Left renal cortex interstitium (tissue), 4 donors: ENCODE data around the gene USE1. TPM values are rescaled to one million over a fixed set of nuclear protein-coding genes. Genes with fewer than 3 reads are reported as not detected.
A peak's percentile ranks its signal among the peaks of the same experiment; 100 is the strongest.
"Not testable (repeated sequence)": the region's sequence is repeated elsewhere in the genome, so short reads cannot be mapped to it uniquely, and the experiment has no call there.

ENCODE experiments used
- DNase-seq, 4 donors: peaks; one replicate each; pipeline ENCODE4 v3.0.0-alpha.2; 2013; ENCODE audit warnings: low read depth in 4 of 4, low spot score in 2 of 4, missing footprints in 1 of 4
- polyA plus RNA-seq, 4 donors: library from polyadenylated mRNA; unstranded; fragments of 120-200 nt; gene quantifications; one replicate each; pipeline ENCODE4 v1.2.1, GENCODE V29; 2013; ENCODE audit not compliant: insufficient read length in 4 of 4

USE1 gene, protein sequence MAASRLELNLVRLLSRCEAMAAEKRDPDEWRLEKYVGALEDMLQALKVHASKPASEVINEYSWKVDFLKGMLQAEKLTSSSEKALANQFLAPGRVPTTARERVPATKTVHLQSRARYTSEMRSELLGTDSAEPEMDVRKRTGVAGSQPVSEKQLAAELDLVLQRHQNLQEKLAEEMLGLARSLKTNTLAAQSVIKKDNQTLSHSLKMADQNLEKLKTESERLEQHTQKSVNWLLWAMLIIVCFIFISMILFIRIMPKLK
- polyA plus RNA-seq = 10 to 100 TPM; 27.1 to 37.3 (median 31.3) TPM

DNA sequence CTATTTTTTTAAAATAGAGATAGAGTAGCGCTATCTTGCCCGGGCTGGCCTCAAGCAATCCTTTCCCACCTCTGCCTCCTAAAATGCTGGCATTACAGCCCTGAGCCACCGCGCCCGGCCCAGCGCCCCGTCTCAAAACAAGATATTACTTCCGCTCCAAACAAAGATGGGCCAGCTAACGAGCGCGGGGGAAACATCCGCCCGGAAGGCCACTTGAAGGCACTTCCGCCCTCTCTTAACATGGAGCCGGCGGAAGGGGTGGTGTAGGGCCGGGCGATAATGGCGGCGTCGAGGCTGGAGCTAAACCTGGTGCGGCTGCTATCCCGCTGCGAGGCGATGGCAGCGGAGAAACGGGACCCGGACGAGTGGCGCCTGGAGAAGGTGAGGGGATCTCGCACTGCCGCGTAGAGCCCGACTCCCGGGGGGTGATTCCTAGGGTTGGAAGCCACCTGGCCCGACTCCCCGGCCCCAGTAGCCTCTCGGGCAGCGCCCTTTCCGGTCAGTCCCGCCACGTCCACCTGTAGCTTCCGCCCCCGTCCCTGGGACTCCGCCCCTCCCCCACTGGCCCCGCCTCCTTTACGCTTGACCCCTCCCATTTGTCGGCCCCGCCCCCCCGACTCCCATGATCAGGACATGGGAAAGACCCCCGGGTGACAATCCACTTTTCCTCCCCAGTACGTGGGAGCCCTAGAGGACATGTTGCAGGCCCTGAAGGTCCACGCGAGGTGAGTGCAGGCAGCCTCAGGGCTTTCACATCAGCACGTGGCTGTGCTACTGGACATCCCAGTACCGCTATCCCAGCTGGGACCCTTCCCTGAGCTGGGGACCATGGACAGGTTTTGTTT, at the start of gene USE1:
USE1 (plus strand) TSS at position 231 of the 845 bp plus-strand sequence; CDS start at position 280, 49 bp downstream.
- DNase-seq = peak; percentile 78 to 92 (median 86)

DNA sequence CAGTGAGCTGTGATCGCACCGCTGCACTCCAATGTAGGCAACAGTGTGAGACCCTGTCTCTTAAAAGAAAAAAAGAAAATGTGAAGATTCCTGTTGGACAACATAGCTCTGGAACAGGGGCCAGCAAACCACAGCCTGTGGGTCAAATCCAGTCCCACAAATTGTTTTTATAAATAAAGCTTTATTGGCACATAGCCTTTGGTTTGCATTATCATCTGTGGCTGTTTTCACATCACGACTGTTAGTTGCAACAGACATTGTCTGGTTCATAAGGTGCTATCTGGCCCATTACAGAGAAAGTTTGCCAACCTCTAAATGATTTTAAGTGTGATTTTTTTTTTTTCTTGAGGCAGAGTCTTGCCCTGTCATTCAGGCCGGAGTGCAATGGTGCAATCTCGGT, 49.4 kb upstream of the USE1 start:
- DNase-seq = no peak

DNA sequence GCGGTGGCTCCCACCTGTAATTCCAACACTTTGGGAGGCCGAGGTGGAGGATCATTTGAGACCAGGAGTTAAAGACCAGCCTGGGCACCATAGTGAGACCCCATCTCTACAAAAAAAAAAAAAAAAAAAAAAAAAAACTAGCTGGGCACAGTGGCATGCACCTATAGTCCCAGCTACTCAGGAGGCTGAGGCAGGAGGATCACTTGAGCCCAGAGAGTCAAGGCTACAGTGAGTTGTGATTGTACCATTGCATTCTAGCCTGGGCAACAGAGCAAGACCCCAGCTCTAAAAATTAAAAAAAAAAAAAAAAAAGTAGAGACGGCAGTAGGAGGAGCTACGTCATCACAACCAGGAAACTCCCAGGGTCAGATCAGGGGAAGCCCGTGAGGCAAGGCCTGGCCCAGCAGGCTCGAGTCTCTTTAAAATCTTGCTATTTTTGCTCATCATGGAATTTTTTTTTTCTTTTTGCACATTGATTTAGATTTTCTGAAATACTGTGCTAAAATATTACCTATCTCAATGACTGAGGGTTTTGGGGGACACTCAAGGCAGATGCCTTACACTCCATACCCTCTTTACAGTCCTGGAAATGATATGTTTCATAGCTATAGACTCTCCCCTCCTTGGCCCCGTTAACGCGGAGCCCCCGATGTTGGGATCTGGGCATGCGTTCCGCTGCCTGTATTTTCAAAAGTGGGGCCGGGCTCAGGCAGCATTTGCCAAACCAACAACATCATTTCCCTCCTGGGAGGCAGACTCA, 44.4 kb upstream of the USE1 start:
- DNase-seq = no peak

DNA sequence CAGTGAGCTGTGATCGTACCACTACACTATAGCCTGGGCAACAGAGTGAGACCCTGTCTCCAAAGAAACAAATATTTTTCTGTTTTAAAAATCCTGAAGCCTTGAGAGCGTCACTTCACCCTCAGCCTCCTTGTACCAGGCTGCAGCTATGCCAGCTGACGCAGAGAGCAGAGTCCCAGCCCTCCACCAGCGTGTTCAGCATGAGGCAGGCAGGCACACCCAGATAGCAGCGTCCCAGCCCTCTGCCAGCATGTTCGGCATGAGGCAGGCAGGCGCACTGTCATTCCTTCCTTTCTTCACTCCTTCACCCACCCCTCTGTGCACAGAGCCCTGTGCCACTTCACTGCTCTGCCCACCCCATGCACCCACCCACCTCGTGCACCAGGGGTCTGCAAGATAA, 43.3 kb upstream of the USE1 start:
- no peak for DNase-seq

DNA sequence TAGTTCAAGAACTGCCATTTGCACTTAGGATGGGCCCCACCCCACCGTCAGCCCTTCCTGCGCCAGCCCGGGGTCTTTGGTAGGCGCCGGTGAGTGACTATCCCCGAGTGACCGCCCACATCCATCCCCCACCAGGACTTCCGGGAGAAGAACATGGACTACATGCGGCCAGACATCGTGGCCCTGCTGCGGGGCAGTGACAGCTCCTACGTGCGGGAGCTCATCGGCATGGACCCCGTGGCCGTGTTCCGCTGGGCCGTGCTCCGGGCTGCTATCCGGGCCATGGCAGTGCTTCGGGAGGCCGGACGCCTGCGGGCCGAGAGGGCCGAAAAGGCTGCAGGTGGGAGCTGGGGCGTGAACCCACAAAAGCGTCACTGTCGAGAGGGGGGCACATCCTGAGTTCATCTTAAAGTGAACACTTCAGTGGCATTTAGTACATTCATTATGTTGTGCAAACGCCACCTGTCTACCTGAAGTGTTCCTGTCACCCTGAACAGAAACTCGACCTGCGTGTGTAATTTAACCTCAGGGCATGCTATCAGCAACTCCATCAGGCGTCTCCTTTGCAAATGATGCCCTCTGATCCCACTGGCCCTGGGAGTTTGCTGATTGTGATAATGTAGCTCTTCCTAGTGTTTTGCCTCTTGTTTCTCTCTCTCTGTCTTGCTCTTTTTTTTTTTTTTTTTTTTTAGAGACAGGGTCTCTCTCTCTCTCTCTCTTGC, 42.4 kb upstream of the USE1 start:
- DNase-seq = no peak

DNA sequence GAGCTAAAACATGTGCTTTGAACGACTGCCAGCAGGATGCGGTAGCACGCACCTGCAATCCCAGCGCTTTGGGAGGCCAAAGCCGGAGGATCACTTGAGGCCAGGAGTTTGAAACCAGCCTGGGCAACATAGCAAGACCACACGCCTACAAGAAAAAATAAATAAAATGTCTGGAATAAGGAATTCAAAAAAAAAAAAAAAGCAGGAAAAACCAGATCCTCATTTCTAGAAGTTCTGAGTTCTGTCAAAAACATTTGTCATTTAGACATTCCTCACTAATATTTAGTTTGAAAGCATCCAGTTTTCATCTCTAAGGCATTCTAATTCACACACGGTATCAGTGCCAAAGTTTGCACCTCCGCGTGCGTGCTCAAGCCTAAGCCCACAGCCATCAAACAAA, 36.9 kb upstream of the USE1 start:
- DNase-seq = no peak

DNA sequence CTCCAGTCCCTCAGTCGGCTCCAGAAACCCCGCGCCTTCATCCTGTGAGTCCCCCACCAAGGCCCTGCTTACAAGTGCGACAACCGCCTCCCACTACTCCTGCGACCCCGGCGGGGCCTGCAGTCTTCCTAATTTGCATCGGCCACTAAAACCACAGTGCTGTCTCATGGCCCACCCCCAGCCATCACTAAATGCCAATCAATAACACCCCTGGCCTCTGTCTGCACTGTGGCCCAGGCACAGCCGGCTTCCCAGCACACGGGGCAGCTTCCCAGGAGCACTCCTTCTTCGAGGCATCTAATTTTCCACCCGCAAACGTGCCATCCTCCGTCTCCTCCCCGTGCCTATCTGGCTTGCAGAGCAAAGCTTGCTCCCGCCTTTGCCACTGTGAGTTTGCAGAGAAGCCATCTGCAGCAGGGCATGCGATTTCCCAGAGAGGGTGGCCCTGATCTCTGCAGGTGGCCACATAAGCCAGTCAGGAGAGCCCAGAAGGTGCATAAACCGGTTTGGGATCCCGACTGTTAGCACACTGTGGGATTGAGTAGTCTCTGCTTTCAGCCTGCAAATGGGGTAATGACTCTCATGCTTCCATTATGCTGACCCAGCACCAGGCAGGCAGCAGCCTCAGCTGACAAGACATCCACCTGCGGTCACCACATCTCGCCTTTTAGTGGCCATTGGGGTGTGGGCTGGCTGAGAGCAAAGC, 34.0 kb upstream of the USE1 start:
- DNase-seq = no peak

DNA sequence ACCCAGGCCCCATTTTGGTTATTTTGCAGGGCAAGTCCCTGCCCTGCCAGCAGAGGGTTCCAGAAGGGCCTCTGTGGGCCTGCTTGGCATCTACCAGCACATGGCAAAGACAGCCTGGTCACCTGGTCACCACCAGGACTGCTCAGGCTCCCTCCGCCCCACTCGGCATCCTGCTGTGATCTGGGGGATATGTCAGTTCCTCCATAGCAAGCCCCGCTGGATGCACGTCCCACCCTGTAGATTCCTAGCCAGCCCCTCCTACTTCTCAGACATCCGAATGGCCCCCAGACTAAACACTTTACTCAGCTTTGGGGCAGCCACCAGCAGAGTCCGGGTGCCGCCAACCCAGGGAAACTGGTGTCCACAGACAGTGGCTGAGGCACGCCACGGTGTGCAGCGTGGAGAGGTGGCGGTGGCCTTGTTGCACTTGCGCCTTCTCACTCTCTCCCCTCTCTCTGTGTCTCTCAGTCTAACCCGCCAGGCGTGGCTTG, 31.8 kb upstream of the USE1 start:
- no peak for DNase-seq

DNA sequence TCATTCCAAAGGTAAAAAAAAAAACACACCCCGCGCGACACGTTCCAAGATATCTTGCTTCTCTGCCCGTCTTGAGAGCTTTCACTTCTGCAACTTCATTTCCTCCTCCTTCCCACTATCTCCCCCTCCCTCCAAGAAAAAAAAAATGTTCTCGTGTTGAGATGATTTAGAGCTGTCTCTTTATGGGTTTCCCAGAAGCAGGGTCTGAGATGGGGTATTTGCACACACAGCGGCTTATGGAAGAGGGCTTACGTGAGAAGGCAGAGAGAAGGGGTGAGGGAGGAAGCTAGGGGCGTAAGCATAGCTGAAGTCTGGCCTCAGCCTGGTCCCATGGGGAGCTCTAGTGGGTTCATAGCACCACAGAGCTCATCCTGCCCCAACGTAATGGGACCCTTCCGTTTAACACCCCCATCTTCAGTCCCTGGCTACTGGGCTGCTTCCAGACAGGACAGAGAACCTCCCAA, 31.3 kb upstream of the USE1 start:
- no peak for DNase-seq

DNA sequence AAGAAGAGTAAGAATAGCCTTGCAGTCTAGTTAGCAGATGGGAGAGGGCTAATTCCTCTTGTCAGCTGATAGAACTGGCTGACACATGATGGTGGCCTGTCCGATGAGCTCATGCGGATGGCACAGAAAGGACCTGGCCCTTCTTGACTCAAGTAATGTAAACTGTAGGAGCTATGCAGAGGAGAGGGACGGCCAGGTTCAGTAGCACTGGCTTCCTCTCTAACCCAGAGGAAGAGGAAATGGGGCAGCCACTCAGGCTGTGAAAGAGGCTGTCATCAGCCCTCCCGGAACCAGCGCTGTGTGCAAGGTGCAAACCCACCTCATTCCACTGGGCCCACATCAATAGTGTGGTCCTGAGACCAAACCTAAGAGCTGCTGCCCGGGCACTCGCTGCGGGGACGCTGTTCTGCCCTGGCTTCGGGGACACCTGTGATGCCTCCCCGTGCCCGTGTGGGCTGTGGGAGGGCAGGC, 30.8 kb upstream of the USE1 start:
- DNase-seq = no peak

DNA sequence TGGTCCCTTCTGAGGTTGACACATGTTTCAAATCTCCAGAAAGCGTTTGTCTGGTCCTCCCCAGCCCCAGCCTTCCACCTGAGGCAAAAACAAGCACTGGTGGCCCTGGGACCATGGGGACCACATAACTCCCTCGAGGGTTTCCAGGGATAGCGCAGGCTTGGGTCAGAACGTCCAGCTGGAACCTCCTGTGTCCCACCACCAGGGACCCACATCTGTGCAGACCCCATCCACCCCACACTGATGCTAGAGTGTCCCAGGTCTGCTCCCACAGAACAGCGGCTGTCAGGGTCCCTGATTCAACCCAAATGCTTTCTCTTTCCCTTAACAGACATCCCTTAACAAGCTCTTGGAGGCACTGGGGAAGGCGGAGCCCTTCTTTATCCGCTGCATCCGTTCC, 29.6 kb upstream of the USE1 start:
- DNase-seq = no peak

DNA sequence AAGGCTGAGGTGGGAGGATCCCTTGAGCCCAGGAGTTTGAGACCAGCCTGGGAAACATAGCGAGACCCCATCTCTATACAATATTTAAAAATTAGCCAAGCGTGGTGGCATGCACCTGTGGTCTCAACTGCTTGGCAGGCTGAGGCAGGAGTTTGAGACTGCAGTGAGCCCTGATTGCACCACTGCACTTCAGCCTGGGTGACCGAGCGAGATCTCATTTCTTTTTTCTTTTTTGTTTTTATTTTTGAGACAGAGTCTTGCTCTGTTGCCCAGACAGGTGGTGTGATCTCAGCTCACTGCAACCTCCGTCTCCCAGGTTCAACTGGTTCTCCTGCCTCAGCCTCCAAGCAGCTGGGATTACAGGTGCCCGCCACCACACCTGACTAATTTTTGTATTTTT, 23.4 kb upstream of the USE1 start:
- not testable (repeated sequence) for DNase-seq

DNA sequence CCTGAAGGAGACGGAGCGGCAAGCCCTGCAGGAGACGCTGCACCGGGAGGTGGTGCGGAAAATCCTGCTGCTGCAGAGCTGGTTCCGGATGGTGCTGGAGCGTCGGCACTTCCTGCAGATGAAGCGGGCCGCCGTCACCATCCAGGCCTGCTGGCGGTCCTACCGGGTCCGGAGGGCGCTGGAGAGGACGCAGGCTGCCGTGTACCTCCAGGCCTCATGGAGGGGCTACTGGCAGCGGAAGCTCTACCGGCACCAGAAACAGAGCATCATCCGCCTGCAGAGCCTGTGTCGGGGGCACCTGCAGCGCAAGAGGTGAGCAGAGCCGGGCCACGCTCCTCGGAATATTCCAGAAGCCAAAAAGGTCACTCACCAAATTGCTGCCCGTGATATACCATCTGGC, 22.4 kb upstream of the USE1 start:
- DNase-seq = no peak

DNA sequence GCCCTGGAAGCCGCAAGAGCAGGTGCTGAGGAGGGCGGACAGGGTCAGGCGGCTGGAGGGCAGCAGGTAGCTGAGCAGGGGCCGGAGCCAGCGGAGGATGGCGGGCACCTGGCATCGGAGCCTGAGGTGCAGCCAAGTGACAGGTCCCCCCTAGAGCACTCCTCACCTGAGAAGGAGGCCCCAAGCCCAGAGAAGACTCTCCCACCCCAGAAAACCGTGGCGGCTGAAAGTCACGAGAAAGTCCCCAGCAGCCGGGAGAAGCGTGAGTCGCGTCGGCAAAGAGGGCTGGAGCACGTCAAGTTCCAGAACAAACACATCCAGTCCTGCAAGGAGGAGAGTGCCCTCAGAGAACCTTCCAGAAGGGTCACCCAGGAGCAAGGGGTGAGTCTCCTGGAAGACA, 20.5 kb upstream of the USE1 start:
- DNase-seq = no peak

DNA sequence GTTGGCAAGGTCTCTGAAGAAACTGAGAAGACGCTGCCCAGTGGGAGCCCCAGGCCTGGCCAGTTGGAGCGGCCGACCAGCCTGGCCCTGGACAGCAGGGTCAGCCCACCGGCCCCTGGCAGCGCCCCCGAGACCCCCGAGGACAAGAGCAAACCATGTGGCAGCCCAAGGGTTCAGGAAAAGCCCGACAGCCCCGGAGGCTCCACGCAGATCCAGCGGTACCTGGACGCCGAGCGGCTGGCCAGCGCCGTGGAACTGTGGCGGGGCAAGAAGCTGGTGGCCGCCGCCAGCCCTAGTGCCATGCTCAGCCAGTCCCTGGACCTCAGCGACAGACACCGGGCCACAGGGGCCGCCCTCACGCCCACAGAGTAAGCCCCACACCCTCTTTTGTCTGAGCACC, 20.1 kb upstream of the USE1 start:
- DNase-seq = no peak

DNA sequence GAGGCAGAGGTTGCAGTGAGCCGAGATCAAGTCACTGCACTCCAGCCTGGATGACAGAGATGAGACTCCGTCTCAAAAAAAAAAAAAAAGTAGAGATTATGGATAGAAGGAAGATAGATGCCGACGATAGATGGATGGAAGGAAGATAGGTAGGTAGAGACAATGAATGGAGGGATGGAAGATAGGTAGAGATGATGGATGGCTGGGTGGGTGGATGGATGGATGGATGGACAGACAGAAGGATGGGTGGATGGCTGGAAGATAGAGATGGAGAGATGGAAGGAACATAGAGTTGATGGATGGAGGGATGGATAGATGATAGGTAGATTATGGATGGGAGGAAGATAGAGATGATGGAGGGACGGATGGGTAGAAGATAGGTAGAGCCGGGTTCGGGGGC, 18.5 kb upstream of the USE1 start:
- DNase-seq = no peak

DNA sequence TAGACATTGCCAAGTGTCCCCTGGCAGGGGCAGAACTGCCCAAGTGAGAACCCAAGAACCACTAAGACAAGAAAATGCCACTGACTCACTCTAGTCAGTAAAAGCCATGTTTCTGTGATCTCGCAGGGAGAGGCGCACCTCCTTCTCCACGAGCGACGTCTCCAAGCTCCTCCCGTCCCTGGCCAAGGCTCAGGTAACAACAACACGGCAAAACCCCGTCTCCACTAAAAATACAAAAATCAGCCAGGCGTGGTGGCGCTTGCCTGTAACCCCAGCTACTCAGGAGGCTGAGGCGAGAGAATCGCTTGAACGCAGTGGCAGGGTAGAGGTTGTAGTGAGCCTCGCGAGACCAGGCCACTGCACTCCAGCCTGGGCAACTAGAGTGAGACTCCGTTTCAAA, 17.5 kb upstream of the USE1 start:
- no peak for DNase-seq

DNA sequence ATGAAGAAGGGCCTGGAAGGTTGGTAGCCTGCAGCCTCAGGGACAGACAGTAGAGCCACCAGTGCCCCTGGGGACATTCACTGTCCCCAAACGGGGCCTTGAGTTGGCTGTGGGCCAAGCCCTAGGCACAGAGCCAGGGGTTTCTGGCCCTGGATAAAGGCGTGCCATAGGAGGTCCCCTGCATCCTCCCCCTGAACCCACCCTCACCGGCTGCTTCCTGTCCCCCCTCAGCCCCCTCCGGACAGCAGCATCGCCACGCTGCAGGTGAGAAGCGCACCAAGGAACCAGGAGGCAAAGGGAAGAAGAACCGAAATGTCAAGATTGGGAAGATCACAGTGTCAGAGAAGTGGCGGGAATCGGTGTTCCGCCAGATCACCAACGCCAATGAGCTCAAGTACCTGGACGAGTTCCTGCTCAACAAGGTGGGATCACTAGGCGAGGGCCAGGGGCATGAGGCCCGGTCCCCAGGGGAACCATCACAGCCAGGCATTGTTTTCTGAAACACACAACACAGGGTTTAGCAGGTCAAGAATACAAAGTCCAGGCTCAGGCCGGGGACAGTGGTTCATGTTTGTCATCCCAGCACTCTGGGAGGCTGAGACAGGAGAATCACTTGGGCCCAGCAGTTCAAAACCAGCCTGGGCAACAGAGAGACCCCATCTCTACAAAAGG, 14.6 kb upstream of the USE1 start:
- DNase-seq = no peak

DNA sequence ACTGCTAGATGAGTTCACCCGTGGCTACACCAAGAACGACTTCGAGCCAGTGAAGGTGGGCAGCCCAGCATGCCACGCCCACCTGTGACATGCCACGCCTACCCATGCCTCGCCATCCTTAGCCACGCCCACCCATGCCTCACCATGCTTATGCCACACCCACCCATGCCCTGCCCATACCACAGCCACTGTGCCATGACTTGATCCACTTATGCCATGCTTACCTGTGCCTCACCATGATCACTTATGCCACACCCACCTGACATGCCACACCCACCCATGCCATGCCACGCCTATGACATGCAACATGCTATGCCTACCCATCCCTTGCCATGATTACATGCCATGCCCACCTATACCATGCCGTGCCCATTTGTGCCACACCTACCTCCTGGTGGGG, 12.9 kb upstream of the USE1 start:
- no peak for DNase-seq
